Cerebellar nuclear complex (tissue), 1 donor: ENCODE measurements around the gene WDR1.
"Not testable (repeated sequence)": the region's sequence is repeated elsewhere in the genome, so short reads cannot be mapped to it uniquely, and the experiment has no call there.

Experiments
- DNase-seq, 2 experiments: peaks; one replicate each; lab custom pipeline; 2025; lab: John Stamatoyannopoulos, UW

WDR1 gene

DNA sequence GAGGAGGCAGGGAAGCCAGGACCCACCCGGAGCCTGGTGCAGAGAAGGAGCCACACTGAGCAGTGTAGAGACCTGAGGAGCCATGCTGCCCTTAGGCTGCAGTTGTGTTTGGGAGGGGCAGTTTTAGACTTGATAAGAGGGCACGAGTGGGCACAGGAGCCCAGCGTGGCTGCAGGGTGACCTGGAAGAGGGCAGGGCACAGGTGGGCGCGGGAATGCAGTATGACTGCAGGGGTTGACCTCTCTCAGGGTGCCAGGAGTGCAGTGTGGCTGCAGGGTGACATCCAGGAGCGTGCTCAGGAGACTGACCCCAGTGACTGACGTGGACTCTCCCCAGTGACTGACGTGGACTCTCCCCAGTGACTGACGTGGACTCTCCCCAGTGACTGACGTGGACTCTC is 14.6 kb upstream of the WDR1 start:
- DNase-seq: no peak

DNA sequence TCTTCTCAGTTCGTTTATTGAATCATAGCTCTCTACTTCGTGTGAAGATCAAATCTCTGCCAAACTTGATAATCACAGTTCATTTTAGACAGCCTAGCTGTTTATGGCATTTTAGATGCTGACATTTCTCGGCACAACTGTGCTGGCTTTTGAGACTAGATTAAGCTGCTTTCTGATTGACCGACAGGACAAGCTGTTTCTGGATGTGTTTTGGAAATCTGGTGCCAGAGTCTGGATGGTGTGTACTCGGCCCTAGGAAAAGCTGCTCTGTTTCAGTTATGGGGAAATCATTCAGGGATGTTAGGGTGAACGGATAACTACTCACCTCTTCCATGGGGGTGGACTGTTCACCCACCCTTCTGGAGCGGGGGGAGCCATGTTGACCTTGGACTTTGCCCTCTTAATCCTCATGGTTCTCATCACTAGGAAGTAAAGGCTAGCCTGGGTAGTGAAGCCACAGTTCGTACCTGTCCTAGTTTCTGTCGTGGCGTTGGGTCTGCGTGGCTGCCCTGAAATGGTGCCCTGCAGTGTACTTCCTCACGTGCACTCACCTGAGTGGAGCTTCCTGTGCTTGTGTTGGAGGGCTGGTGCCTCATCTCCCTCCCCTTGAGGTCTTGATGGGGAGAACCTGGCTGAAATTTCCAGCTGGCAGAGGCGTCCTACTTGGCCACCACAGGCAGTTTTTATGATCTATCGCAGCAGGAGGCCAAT is 13.7 kb upstream of the WDR1 start:
- DNase-seq: no peak

DNA sequence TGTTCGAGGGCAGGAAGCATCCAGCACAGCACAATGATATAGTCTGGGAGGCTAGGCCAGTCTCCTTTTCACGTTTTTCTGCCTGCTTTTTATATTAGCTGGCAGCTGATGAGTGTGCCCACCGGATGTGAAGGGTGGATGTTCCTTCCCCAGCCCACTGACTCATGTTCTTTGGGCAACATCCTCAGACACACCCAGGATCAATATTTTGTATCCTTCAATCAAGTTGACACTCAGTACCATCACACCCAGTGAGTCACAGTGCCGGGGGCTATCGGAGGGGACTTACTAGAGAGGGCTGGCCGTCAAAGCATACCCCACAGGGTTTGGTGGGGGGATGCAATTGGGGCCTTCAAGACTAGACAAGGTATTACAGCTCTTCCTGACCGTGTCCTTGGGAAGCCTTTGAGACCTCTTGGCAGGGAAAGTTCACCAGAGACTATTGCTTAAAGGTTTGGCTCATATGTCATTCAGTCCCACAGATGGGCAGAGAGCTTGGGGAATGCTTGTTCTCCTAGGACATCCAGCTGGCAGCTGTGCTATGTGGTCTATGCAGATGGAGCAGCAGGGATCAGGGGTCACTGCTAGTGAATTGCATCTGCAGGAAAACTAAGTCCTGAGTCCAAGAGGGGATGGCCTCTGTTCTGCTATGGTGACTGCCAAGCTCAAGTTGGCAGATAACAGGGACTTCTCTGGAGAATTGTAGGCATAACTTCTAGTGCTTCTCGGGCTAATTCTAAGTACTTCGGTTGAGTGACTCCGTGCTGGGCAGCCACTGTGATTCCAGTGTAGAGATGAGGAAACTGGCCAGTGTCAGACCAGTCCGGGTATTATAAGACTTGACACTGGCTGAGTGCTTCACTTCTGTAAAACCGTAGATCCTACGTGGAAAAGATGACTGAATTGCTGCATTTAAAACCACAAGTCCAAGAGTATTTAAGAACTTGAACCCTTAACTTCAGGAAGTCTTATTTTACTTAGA is 12.9 kb upstream of the WDR1 start:
- no peak for DNase-seq

DNA sequence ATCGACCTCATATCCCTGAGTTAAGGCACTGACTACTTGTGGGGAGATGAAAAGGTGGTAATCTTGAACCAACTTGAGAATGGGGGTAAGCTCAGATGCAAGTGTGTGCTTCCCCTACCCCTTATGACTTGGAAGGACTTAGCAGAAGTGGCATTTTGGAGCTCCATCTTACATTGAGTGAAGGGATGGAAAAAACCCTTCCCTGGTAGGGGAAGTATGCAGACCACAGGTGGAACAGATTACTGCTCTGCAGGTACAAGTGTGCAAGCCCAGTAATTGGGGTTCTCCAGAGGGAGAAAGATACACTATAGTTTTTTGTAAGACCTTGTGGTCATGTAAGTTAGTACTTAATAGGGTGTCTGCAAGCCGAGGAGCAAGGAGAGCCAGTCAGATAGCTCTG is 12.2 kb upstream of the WDR1 start:
- no peak for DNase-seq

DNA sequence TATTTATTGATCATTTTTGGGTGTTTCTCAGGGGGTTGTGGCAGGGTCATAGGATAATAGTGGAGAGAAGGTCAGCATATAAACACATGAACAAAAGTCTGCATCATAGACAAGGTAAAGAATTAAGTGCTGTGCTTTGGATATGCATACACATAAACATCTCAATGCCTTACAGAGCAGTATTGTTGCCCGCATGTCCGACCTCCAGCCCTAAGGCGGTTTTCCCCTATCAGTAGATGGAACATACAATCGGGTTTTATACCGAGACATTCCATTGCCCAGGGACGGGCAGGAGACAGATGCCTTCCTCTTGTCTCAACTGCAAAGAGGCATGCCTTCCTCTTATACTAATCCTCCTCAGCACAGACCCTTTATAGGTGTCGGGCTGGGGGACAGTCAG is 10.9 kb upstream of the WDR1 start:
- DNase-seq: not testable (repeated sequence)

DNA sequence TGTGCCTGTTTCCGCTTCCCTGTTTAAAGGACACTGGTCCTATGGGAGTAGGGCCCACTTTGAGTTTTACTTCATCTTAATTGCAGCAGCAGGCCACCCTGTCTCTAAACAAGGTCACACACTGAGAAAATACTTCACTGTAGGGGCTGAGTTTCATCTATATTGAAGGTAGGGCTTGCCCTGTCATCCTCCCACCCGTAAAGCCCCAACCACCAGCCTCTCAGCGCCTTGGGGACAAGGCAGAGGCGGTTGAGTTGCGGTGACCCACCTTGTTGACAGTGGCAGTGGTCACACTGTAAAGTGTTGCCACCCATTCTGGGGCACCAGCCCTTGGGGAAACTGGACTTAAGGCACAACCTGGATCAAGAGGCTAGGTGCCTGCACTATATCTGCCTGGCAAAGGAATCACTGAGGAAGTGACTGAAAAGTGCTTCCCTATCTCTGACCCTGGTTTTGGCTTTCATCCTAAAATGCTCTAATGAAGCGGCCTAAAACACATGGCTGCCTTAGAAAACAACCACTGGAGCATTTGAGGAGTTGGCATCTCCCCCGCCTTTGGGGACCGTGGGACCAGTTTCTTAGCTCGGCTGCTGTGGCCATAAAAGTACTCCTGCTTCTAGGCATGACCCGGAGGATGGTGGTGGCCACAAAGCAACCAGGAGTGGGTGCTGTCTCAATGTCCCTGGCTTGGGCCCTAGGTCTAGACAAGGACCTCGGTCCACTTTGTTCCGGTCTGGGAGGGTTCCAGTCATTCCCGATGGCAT is 7.8 kb upstream of the WDR1 start:
- DNase-seq: no peak

DNA sequence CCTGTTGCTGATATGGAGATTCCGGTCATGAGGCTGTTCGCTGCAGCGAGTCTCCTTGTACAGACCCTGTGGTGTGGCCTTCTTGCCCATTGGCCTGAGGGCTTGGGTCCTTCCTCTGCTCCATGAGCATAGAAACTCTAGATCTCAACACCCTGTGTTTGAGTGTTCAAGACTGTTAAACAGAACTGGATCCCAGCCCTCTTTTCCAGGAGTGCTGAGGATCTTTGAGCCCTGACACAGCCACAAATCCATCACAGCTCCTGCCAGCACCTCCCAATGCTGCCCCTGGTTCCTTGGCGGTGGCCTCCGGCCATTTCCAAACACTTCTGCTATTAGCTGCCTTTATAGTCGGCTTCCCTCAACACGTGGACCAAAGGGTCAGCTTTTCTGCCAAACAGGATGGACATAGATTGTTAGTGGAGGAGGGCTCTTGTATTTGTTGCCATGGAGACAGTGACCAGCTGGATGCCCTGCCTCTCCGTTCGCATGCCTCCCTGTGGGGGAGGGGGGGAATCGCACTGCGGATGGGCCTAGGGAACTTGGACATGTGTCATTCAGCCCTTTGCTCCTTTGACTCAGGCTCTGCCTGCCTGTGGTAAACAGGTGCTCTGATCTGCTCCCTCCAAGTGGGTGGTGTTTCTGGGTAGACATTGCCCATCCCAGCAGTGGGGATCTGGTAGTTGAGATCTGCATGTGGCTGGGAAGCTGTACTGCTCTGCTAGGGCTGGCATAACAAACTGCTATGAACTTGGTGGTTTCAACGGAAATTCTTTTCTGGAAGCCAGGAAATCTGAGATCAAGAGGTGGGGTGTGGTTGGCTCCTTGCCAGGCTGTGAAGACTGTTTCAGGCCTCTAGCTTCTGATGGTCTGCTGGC is 6.9 kb upstream of the WDR1 start:
- DNase-seq: no peak

DNA sequence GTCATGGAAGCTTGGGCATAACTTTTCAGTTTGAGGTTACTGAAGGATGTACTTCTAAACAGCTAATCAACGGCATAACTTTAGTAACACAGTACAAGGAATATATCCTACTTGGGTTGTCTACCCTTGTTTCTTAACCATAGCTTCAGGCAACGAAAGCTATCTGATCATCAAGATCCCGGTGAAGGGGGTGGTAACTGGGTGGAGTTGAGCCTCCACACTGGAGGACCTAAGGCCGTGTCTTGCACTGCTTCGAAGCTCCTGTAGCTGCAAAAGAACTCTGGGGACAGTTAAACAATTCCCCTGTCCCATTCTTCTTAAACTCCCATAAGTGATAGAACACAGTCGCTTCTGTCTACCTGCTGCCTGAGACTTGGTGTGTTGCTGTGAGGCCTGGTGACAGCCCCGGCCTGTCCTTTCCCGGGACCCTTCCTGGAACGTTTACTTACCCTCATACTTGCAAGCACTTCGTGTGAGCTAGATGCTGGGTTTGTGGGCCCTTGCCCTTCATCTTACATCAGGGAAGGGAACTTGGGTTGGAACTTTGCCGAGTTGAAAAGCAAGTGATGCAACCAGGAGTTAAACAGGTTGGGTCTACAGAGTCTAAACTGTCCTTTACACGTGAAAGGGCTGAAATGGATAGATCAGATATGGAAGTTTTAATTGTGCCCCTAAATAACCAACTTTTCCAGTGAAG is 5.8 kb upstream of the WDR1 start:
- no peak for DNase-seq

DNA sequence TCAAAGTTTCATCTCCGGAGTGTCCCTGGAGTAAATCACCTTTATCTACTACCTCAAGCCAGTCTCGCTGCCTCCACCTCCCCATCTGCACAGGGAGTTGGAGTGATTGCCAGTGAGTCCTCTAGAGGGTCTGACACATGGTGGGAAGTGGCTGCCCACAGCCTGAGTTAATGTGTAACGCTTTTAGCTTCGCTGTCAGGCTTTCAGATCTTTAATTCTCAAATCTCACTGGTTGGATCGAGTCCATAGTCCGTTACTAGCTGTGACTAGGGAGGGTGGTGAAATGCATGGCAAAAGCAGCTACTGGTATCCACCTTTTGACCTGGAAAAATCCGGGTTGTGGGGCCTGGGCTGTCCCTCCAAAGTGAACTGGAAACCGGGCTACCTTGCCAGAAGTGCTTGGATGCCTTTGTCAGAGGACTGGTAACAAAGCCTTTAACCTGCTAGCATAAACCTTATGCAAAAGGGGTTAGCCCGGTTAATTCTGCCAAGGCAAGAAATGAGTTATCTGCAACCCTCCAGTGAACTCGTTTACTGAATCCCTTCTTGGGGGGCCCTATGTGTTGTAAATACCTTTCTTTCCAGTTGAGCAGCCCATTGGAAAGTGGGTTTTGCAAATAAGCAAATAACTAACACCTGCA is 5.1 kb upstream of the WDR1 start:
- no peak for DNase-seq

DNA sequence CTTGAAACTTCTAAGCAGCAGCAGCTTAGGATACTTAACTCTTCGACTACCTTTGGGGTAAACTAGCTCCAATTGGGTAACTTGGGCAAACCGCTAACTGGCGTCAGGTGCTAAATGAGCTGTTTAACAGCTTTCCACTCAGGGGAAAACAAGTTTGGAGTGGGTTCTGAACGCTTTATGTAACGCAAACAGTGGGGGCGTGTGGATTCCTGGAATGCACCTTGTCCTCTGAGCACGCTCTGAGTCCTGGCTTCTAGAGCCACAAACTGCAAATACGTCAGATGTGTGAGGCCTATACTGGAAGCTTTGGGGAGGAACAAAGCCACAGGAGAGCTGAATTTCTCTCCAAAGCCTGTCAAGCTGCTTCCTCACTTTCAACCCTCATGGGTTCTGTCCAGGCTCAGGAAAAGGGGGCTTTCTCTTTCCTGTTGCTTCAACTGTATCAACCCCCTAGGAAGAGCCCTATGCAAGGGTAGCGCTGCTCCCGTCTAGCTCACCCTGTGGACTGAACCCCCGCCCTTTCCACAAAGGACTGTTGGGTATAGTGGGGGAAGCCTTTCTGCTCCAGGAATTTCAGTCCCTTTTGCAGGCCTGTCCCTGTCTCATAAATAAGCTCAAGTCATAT is 4.5 kb upstream of the WDR1 start:
- DNase-seq: no peak

DNA sequence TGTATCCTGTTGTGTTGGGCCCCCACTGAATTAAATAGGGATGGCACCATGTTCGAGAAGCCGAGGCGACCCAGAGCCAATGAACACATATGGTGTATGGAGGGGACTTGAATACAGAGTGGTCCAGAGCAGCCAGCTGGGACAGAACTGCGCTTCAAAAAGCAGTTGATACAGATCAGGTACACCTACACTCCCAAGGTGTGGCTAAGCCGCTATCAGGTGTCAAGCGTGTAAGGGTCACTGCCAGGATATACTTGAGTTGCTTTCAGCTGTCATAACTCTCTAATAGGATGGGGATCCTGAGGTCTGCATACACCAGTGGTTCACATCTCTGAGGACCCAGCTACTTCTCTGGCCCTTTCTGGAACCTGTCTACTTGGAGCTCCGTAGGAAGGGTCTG is 3.2 kb upstream of the WDR1 start:
- DNase-seq: no peak

DNA sequence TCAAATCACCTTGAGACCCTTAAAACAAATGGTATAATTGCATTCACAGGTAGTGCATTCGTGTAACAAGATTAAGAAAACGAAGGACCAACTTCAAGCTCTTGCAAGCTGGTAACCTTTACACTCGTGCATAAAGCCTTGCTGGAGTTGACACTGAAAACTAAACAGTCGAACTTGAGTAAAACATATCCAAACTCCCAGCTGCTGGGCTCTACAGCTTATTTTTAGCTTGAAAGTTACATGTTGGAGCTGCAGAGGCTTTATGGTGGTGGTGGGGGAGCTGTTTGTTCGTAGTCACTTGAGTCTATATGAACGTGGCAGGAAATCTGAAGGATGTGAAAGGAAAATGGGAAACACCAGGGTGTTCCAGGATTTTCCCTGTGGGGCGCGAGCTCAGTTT is 2.7 kb upstream of the WDR1 start:
- DNase-seq: no peak

DNA sequence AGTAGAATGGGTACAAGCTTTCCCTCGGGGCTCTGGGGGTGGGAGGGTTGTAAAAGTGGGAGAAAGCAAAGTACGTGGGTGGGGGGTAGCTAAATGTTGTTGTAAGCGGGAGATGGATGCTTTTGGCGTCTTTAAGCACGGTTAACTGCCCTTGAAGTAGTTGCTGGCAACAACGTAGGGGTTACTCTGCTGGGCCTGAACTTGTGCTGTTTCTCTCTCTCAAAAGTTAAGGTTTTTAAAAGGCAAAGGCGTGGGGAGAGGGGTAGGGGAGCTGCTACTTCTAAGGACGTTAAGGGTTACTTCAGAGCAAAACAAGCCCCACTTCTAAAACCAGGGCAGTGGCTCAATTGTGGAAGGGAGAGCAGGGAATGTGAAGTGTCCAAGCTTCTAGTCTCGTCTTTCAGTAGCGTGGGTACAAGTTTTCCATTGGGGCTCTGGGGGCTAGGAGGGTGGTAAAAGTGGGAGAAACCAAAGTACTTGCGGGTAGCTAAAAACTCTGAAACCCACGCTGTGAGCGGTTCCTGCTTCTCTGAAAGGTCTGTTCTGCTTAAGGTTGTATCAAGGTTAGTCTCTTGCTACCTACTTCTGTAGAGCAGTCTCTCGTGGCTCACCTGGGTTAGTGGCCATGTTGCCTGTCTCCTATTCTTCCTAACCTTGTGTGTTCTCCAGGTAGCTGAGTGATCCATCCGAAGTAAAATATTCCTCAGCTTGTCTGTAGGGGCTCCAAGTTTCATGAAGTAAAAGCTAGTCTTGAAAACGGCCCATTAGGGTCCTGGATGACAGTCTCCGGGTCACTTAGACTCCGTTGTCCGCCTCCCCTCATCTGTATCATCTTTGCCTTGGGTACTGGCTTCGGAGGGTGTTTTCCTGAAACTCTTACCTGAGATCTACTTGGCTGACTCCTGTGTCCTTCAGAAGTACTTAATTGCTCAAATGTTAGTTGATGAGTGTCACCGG is 1.7 kb upstream of the WDR1 start:
- no peak for DNase-seq

DNA sequence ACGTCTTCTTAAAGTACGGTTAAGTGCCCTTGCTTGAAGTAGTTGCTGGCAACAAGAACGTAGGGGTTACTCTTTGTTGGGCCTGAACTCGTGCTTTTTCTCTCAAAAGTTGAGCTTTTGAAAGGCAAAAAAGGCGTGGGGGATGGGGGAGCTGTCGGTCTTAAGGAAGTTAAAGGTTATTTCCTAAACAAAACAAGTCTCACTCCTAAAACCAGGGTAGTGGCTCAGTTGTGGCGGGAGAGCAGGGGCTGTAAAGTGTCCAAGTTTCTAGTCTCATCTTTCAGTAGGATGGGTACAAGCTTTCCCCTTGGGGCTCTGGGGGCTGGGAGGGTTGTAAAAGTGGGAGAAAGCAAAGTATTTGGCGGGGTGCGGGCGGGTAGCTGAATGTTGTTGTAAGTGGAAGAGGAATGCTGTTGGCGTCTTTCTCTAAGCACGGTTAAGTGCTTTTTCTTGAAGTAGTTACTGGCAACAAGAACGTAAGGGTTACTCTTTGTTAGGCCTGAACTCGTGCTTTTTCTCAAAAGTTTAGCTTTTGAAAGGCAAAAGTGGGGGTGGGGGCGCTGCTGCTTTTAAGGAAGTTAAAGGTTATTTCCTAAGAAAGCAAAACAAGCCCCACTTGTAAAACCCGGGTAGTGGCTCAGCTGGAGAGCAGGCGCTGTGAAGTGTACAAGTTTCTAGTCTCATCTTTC is 904 bp upstream of the WDR1 start:
- no peak for DNase-seq

DNA sequence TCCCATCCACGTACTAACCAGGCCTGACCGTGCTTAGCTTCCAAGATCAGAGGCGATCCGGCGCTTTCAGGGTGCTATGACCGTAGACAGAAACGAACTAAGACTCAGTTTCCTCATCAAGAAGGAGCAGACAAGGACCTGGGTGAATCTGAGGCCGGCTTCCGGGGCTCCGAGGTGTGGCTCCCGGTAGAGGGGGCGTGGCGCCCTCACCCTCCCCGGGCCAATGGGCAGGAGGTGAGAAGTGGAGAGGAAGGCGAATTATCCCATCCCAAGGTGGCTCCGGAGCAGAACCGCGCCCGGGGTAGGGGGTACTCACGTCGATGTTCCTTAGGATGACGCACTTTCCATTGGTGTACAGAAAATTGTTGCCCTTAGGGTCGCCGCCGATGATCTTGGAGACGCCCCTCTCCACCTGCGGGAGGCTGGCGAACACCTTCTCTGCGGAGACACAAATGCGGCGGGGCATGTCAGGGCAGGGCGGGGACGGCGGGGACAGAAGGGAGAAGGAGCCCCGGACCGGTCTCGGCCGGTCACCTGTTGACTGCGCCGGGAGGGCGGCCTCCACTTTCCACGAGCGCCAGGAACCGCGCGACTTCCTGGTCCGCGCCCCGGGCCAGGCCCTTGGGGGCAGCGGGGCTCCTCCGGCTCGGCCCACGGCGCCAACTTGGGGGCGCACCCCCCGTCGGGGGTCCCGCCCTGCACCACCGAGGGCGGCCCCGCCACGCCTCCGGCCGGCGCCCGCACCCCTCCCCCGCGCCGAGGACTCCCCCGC is 616 bp downstream of the WDR1 start:
- DNase-seq: no peak

DNA sequence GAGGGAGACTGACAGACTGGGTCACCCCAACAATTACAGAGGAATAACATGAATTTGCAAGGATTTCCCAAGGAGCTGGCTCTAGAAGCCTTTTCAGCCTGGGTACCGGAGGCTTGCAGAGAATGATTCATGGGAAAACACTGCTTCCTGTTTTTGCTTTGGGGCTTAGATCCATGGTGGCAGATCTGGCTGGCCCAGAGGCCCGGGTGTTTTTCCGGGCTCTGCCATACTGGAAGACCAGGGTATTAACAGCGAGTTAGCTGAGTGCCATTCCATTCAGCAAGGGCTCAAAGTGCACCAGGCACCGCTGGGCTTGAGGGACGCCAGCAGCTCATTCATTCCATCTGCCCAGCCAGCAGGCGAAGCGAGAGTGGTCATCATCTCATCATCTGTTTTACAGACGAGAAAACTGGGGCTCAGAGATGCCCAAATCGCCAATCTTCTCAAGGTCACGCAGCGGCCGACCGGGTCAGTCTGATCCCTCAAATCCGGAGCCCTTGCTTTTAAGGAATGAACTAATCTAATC is 1.3 kb downstream of the WDR1 start:
- no peak for DNase-seq

DNA sequence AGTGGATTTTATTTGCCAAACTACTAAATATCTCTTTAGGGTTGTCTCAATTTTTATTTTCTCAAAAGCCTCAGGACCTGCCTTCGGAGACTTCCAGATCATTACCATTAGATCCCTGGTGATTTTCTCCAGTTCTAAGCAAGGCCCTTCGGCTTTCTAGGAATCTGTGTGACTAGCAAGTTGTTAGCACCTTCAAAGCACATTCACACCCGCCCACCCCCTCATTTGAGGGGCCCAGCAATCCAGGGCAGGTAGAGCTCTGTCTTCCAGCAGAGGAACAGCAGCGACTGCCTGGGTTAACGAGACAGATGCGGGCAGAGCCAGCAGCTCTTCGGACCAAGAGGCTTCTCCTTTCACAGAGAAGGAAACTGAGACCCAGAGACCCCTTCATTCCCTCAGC is 2.0 kb downstream of the WDR1 start:
- no peak for DNase-seq
